OCI-LY7 (cell line): ENCODE measurements around the gene ARMH1. TPM values are rescaled to one million over a fixed set of nuclear protein-coding genes. Genes with fewer than 3 reads are reported as not detected.

ENCODE experiments used
- BruUV-seq: library from RNA; stranded (reverse); fragments of 400-500 nt; replicated peaks from 2 replicates; lab custom pipeline; 2021; lab: Mats Ljungman, UMichigan
- CTCF ChIA-PET: fragments of 300-600 bp; sonication (Branson Sonifier 250); formaldehyde crosslinking; loops from one replicate; lab custom pipeline; 2022; ENCODE audit warnings: antibody characterized with exemption; ENCODE audit not compliant: unreplicated experiment; lab: Charles Lee
- POLR2A ChIA-PET: fragments of 300-600 bp; sonication (Branson Sonifier 250); formaldehyde crosslinking; loops from one replicate; lab custom pipeline; 2022; ENCODE audit warnings: antibody characterized with exemption; lab: Charles Lee
- DNase-seq: peaks from one replicate; pipeline ENCODE4 v3.0.0-alpha.2; 2015; ENCODE audit warnings: low spot score
- H2AFZ ChIP-seq: fragments of 200-600 bp; sonication (generic), shearing (Covaris generic); 2 replicates; pipeline ENCODE4 v1.6.1; 2014; ENCODE audit warnings: mild to moderate bottlenecking, antibody characterized with exemption, low read length, moderate library complexity
- H3K27ac ChIP-seq: fragments of 200-600 bp; sonication (generic); 2 replicates; pipeline ENCODE4 v1.5.1; 2014; ENCODE audit warnings: mixed run types, low read depth, mild to moderate bottlenecking, moderate library complexity, low read length, inconsistent platforms; ENCODE audit not compliant: poor library complexity, severe bottlenecking
- H3K36me3 ChIP-seq: fragments of 200-600 bp; sonication (generic); 2 replicates; pipeline ENCODE4 v1.6.1; 2014; ENCODE audit warnings: mild to moderate bottlenecking, antibody characterized with exemption, low read length, moderate library complexity, mixed read lengths; ENCODE audit not compliant: insufficient read depth
- H3K4me1 ChIP-seq: fragments of 200-600 bp; sonication (generic); 2 replicates; pipeline ENCODE4 v1.5.1; 2014; ENCODE audit warnings: mild to moderate bottlenecking, low read length; ENCODE audit not compliant: insufficient read depth, poor library complexity, severe bottlenecking
- H3K4me2 ChIP-seq: fragments of 200-600 bp; sonication (generic); 2 replicates; pipeline ENCODE4 v1.6.1; 2014; ENCODE audit warnings: mild to moderate bottlenecking, low read length
- H3K4me3 ChIP-seq: fragments of 200-600 bp; sonication (generic); 2 replicates; pipeline ENCODE4 v1.5.1; 2014; ENCODE audit warnings: mild to moderate bottlenecking, low read depth, low read length; ENCODE audit not compliant: poor library complexity, severe bottlenecking
- H3K79me2 ChIP-seq: fragments of 200-600 bp; sonication (generic); 2 replicates; pipeline ENCODE4 v1.6.1; 2016; ENCODE audit warnings: low read depth, mild to moderate bottlenecking, low read length, moderate library complexity, mixed read lengths; ENCODE audit not compliant: insufficient read depth
- H3K9me2 ChIP-seq: fragments of 200-600 bp; sonication (generic); 2 replicates; pipeline ENCODE4 v1.6.1; 2016; ENCODE audit warnings: mild to moderate bottlenecking, low read length, mixed read lengths; ENCODE audit not compliant: insufficient read depth
- H3K9me3 ChIP-seq: fragments of 200-600 bp; sonication (generic); 2 replicates; pipeline ENCODE4 v1.6.1; 2014; ENCODE audit warnings: mild to moderate bottlenecking, mixed run types, low read length, mixed read lengths
- H4K20me1 ChIP-seq: fragments of 200-600 bp; sonication (generic); 2 replicates; pipeline ENCODE4 v1.6.1; 2014; ENCODE audit warnings: mild to moderate bottlenecking, antibody characterized with exemption, low read length, moderate library complexity, mixed read lengths; ENCODE audit not compliant: insufficient read depth
- EZH2phosphoT487 ChIP-seq: fragments of 200-600 bp; sonication (generic); IDR thresholded peaks from 2 replicates; pipeline ENCODE4 v1.6.1; 2018; ENCODE audit warnings: low read depth, borderline replicate concordance, mild to moderate bottlenecking, mixed run types, antibody characterized with exemption, low read length, moderate library complexity, mixed read lengths
- intact Hi-C: fragments of 100-400 bp; cut with micrococcal nuclease; formaldehyde crosslinking; loops from one replicate; pipeline ENCODE4 v1.10.0; 2022; ENCODE audit not compliant: unreplicated experiment
- total RNA-seq, 2 experiments: library from RNA; depleted of rRNA in 1 of 2; stranded (reverse); fragments of >200 nt in 1 of 2; shearing (Covaris generic) in 1 of 2; gene quantifications; 2 replicates each; pipeline ENCODE4 v1.2.3, GENCODE V29; 2014 to 2022
- TF ChIP-seq, protein P1 (sequence below): fragments of 200-600 bp; sonication (generic); conservative IDR thresholded peaks from 2 replicates; pipeline ENCODE4 v1.5.1; 2014; ENCODE audit warnings: mild to moderate bottlenecking, antibody characterized with exemption, low read length, moderate library complexity, mixed read lengths

ARMH1 gene
- total RNA-seq, 2 experiments from 2014 or later, result 7.8 to 8.9 TPM

DNA sequence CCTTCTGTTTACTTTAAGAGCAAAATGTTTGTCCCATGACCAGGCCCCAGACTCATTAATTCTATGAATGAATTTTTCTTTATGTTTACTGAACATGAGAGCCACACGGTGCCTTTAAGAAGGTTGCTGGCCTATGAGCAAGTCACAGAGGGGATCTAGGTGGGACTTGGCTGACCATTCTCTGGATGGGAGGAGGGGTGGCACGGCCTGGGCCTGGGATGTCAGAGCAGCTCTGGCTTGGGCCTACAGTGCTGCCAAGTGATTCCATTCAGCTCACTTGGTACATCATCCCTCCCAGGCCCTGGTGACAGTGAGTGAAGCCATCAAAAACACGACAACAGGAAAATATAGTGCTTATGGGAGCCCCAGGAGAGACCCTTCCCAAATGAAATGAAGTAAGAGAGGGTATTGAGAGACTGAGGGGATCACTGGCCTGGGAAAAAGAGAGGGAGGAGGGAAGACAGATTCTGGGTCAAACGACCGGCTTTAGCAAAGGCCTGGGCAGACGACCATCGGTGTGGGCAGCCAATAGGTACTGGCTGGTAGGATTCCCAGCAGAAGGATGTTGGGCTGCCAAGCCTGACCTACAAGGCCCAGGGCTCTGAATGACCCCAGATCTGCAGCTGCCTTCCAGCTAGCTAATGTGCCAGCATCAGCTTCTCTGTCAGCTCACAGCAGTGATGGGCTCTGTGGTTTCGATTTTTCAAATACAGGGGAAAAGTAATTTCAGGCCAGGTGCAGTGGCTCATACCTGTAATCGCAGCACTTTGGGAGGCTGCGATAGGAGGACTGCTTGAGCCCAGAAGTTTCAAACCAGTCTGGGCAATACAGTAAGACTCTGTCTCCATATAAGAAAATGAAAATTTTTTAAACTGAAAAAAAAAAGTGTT lies 3.5 kb upstream of the ARMH1 start:
- Histone ChIP-seq H3K36me3 (no peaks in the 10 kb centered on the region), H3K4me2 (no peak overlapping the region), H2AFZ (no peak overlapping the region), H3K9me3 (no peaks in the 10 kb centered on the region), H3K79me2 (no peaks in the 10 kb centered on the region), H3K4me1 (peaks cover 33% of the 10 kb centered on the region), H3K9me2 (no peaks in the 10 kb centered on the region), H3K27ac (no peak overlapping the region), H4K20me1 (no peaks in the 10 kb centered on the region), H3K4me3 (no peak overlapping the region)
- POLR2A ChIA-PET, result no interaction called here
- CTCF ChIA-PET, result no interaction called here
- DNase-seq, result no peak
- TF ChIP-seq, protein P1, sequence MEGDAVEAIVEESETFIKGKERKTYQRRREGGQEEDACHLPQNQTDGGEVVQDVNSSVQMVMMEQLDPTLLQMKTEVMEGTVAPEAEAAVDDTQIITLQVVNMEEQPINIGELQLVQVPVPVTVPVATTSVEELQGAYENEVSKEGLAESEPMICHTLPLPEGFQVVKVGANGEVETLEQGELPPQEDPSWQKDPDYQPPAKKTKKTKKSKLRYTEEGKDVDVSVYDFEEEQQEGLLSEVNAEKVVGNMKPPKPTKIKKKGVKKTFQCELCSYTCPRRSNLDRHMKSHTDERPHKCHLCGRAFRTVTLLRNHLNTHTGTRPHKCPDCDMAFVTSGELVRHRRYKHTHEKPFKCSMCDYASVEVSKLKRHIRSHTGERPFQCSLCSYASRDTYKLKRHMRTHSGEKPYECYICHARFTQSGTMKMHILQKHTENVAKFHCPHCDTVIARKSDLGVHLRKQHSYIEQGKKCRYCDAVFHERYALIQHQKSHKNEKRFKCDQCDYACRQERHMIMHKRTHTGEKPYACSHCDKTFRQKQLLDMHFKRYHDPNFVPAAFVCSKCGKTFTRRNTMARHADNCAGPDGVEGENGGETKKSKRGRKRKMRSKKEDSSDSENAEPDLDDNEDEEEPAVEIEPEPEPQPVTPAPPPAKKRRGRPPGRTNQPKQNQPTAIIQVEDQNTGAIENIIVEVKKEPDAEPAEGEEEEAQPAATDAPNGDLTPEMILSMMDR, result no peak
- no peak for TF ChIP-seq EZH2phosphoT487
- intact Hi-C loops, result no loop called here
- no TSS peak for BruUV-seq

DNA sequence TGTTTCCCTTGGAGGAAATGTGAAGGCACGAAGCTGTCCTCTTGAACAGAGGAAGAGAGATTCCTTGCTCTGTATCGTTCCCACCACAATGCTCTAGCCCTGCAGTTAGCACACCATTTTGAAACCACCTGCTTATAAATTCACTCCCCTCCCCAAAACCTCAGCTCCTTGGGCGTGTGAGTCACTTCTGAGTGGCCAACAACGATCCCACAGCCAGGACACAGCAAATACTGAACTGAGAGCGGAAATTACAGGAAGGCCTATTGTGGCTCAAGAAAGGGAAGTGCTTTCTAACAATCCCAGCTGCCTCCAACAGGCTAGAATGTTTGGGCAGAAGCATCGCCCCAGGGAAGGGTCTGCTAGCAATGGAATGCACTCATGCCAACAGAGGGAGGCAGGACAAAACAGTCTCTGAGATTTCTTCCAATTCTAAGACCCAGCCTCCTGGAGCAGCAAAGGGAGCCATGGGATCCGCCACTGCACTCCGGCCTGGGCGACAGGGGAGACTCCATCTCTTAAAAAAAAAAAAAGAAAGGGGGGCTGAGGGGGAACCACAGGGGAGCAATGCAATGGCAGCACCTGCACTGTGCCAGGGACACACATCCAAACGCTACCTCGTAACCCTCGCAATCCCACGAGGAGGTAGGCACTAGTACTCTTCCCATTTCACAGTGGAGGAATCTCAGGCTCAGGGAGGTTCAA lies 2.1 kb upstream of the ARMH1 start:
- no peaks in the 10 kb centered on the region for H3K36me3 ChIP-seq
- no peaks in the 10 kb centered on the region for H4K20me1 ChIP-seq
- H3K9me2 ChIP-seq, result no peaks in the 10 kb centered on the region
- no TSS peak for BruUV-seq
- no peak for TF ChIP-seq EZH2phosphoT487
- TF ChIP-seq, protein P1, result no peak
- no peak overlapping the region for H2AFZ ChIP-seq
- no peak overlapping the region for H3K27ac ChIP-seq
- peak; percentile 44 for DNase-seq
- intact Hi-C loops, result no loop called here
- H3K4me2 ChIP-seq, result peak overlapping the region; percentile 37; the same call in 1 of the 2 replicates
- ChIA-PET POLR2A (interaction anchor here (0.6 to 4.3 kb wide), 3 partner anchors 23 to 49 kb away, joined by 3 to 27 read pairs (median 3); no protein-coding TSS in a partner anchor), CTCF (no interaction called here)
- H3K4me3 ChIP-seq, result no peak overlapping the region
- peaks cover 47% of the 10 kb centered on the region for H3K4me1 ChIP-seq
- no peaks in the 10 kb centered on the region for H3K79me2 ChIP-seq
- H3K9me3 ChIP-seq, result no peaks in the 10 kb centered on the region
